ENCODE measurements around the gene SNRPA. TPM values are rescaled to one million over a fixed set of nuclear protein-coding genes. Genes with fewer than 3 reads are reported as not detected.

SNRPA gene
- total and polyA plus RNA-seq, 2 of the 4 experiments (the other 2 are of a cell fraction): 30.3 to 81.3 TPM

DNA sequence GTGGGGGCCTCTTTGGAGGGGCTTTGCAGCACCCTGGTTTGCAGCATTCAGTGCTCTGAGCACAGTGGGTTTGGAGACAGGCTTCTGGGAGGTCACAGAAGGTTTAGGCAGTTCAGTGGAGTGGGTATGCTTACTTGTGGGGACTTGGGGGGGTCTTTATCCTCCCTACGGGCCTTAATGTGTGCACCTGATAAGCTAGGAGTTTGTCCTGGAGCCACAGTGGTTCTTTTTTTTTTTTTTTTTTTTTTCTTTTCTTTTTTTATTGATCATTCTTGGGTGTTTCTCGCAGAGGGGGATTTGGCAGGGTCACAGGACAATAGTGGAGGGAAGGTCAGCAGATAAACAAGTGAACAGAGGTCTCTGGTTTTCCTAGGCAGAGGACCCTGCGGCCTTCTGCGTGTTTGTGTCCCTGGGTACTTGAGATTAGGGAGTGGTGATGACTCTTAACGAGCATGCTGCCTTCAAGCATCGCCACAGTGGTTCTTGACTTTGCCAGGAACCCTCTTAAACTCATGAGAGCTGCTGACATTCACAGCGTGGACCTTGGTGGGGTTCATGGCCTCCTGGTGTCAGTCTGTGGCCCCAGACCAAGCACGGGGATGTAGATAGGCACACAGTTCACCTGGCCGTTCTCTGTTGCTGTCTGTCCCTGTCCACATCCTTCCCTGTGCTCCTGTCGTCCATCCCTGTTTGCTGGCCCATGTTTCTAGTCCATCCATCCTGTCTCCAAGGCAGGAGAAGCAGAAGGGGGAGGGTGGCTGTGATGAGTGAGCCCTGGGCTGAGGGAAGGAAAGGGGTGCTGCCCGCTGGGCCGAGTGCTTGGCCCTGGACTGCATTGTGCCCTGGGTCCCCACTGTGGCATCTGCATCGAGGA is 50.7 kb downstream of the SNRPA start:
- peak overlapping the region; percentile 2; the same call in 1 of the 2 replicates for H3K14ac ChIP-seq (replicated peaks; ENCODE audit: low read depth, low read length)
- peaks cover 44% of the 10 kb centered on the region for H3K36me3 ChIP-seq (ENCODE audit: control insufficient read depth, insufficient read depth, low read length)
- H3K79me1 ChIP-seq (ENCODE audit: low read depth in 1 of 2, low read length in 2 of 2): peaks cover 8 to 78% of the 10 kb centered on the region in 2 experiments; a peak in 3 of 4 replicates
- peak overlapping the region; percentile 82 for H3K23ac ChIP-seq (ENCODE audit: low read depth, low read length)
- ChIA-PET POLR2A (ENCODE audit: unreplicated experiment) (interaction anchor here (0.5 to 0.7 kb wide), 2 partner anchors 19 to 141 kb away, joined by 4 to 11 read pairs; no protein-coding TSS in a partner anchor), CTCF (no interaction called here)
- peak overlapping the region; percentile 81 for H3K4me2 ChIP-seq (ENCODE audit: low read depth, low read length)
- H4K8ac ChIP-seq (ENCODE audit: low read depth in 2 of 2, low read length in 2 of 2): no peak overlapping the region
- H2AK5ac ChIP-seq (ENCODE audit: low read depth, low read length): 0 out of 2 replicates have a peak overlapping the region, but pooled peaks have one; percentile 9
- DNase-seq: no peak
- H4K20me1 ChIP-seq (ENCODE audit: insufficient read depth, low read length): peaks cover 70% of the 10 kb centered on the region
- peaks cover 40% of the 10 kb centered on the region for H3K4me1 ChIP-seq (ENCODE audit: control insufficient read depth, insufficient read depth, low read length)
- H3K4me3 ChIP-seq (ENCODE audit: insufficient read depth, low read depth, low read length): no peak overlapping the region; the same call in 1 of the 2 replicates
- H3K9me3 ChIP-seq (ENCODE audit: control insufficient read depth, insufficient read depth, low read length): no peaks in the 10 kb centered on the region
- no peak overlapping the region for H3K56ac ChIP-seq (ENCODE audit: extremely low read depth, insufficient read depth, low read length)
- 0 out of 2 replicates have a peak overlapping the region, but pooled peaks have one; percentile 3 for H3K4ac ChIP-seq (ENCODE audit: low read depth, low read length)
- ATAC-seq (ENCODE audit: low read depth): no peak
- in situ Hi-C loops (cut with MboI; ENCODE audit: low sequenced_read_pairs) (no loop called here), intact Hi-C loops (cut with micrococcal nuclease) (no loop called here), dilution Hi-C loops (cut with HindIII; ENCODE audit: low sequenced_read_pairs, unreplicated experiment) (no loop called here)
- peak overlapping the region; percentile 44 for H3K9ac ChIP-seq (ENCODE audit: low read depth, low read length)
- H2BK120ac ChIP-seq (ENCODE audit: low read depth, low read length): no peak overlapping the region
- no peak overlapping the region for H4K5ac ChIP-seq (ENCODE audit: low read depth, low read length)
- H3K9me1 ChIP-seq (ENCODE audit: insufficient read depth, low read length): peaks cover 36% of the 10 kb centered on the region
- H2BK5ac ChIP-seq (ENCODE audit: low read depth, low read length, poor library complexity, severe bottlenecking): no peak overlapping the region
- no peaks in the 10 kb centered on the region for H3K27me3 ChIP-seq (ENCODE audit: control insufficient read depth, insufficient read depth, low read length)
- H3K27ac ChIP-seq (ENCODE audit: insufficient read depth, low read length): peak overlapping the region; percentile 18; the same call in 1 of the 2 replicates
- no peak overlapping the region for H2BK15ac ChIP-seq (ENCODE audit: low read depth, low read length)
- H2BK20ac ChIP-seq (ENCODE audit: low read depth, low read length): no peak overlapping the region
- H2AFZ ChIP-seq (replicated peaks; ENCODE audit: low read length, poor library complexity): peak overlapping the region; percentile 10
- BruUV-seq (replicated peaks): no TSS peak
- H4K91ac ChIP-seq (ENCODE audit: insufficient read depth, low read depth, low read length): no peak overlapping the region
- H3K18ac ChIP-seq (ENCODE audit: low read depth, low read length): no peak overlapping the region
- 58% methylated on average over 4 of the region's 13 CpGs; no CpG with 5 or more reads in 1 of the 2 experiments for WGBS, 2 experiments (ENCODE audit: extremely low coverage in 2 of 2, insufficient read length in 1 of 2)
- H2AK9ac ChIP-seq (replicated peaks; ENCODE audit: low read depth, low read length, poor library complexity): peak overlapping the region; percentile 1
- TF ChIP-seq RAD21 (IDR thresholded peaks at IDR 0.05; ENCODE audit: low read length) (no peak), CEBPB (IDR thresholded peaks at IDR 0.05; ENCODE audit: low read depth, low read length) (no peak), CHD1 (IDR thresholded peaks at IDR 0.05; ENCODE audit: low read depth, low read length) (no peak), CTCF (conservative IDR thresholded peaks at IDR 0.05; ENCODE audit: low read depth, low read length) (no peak), MAFK (IDR thresholded peaks at IDR 0.05; ENCODE audit: low read depth, low read length) (no peak), SMC3 (IDR thresholded peaks at IDR 0.05; ENCODE audit: low read depth, low read length) (no peak), RFX5 (IDR thresholded peaks at IDR 0.05; ENCODE audit: low read depth, low read length) (no peak), RCOR1 (IDR thresholded peaks at IDR 0.05; ENCODE audit: insufficient replicate concordance, low read length) (no peak), MXI1 (IDR thresholded peaks at IDR 0.05; ENCODE audit: borderline replicate concordance, low read depth, low read length) (no peak), ELK1 (IDR thresholded peaks at IDR 0.05; ENCODE audit: borderline replicate concordance, low read depth, low read length) (no peak), BHLHE40 (IDR thresholded peaks at IDR 0.05; ENCODE audit: low read depth, low read length) (no peak), POLR2A (IDR thresholded peaks at IDR 0.05; ENCODE audit: low read depth, low read length) (no peak), MAZ (IDR thresholded peaks at IDR 0.05; ENCODE audit: borderline replicate concordance, low read depth, low read length) (no peak), USF2 (IDR thresholded peaks at IDR 0.05; ENCODE audit: low read depth, low read length) (no peak)
